Activated CD4-positive, alpha-beta memory T cell treated with anti-CD3 and anti-CD28 coated beads, Interleukin-2, amount 10 ng/mL, durations not matched to agents 7 days and 5 days (primary cell): ENCODE measurements around the gene NEDD4L. TPM values are rescaled to one million over a fixed set of nuclear protein-coding genes. Genes with fewer than 3 reads are reported as not detected.

Source experiments
- CTCF ChIA-PET: fragments of 350-600 bp; sonication (Branson Sonifier 250); formaldehyde crosslinking; loops from one replicate; lab custom pipeline; 2021; ENCODE audit warnings: antibody characterized with exemption, inconsistent platforms; lab: Charles Lee
- POLR2A ChIA-PET: fragments of 350-600 bp; sonication (Branson Sonifier 250); formaldehyde crosslinking; loops from one replicate; lab custom pipeline; 2021; ENCODE audit warnings: antibody characterized with exemption; lab: Charles Lee
- DNase-seq: peaks from one replicate; pipeline ENCODE4 v3.0.0-alpha.2; 2020
- H3K27ac Mint-ChIP-seq: one replicate; pipeline ENCODE4 v1.8.0; 2021; ENCODE audit warnings: mild to moderate bottlenecking, mixed read lengths
- H3K27me3 Mint-ChIP-seq: one replicate; pipeline ENCODE4 v1.8.0; 2021; ENCODE audit warnings: mixed read lengths
- H3K36me3 Mint-ChIP-seq: one replicate; pipeline ENCODE4 v1.8.0; 2021; ENCODE audit warnings: low read depth, mixed read lengths
- H3K4me1 Mint-ChIP-seq: one replicate; pipeline ENCODE4 v1.8.0; 2021; ENCODE audit warnings: mixed read lengths
- H3K4me3 Mint-ChIP-seq: one replicate; pipeline ENCODE4 v1.8.0; 2021; ENCODE audit warnings: mild to moderate bottlenecking, mixed read lengths
- H3K9me3 Mint-ChIP-seq: one replicate; pipeline ENCODE4 v1.8.0; 2021; ENCODE audit warnings: mixed read lengths
- total RNA-seq, 2 experiments: library from RNA; stranded (reverse); gene quantifications; one replicate each; pipeline ENCODE4 v1.2.3, GENCODE V29; 2021

The NEDD4L gene
- total RNA-seq, 2 experiments from 2014 or later: 4.6 to 5.8 TPM

DNA sequence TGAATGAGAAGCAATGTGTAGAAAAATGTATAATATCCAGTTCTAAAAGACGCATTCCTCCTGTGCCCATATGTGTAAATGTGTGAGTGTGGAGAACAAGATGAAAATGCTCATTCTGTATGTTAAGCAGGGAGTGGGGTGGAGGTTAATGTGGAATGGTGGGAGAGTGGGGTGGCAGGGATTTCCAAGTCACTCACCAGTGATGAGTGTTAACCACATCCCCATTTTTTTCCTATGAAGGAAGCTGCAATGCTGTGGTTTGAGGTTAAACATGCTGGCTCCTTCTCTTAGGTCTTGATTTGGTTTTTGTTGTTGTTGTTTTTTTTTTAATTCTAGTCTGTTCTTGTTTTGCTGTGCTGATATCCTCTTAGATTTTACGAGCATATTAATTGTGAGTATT is 169.4 kb downstream of the NEDD4L start:
- H3K4me3 Mint-ChIP-seq: no peak overlapping the region
- POLR2A ChIA-PET: no interaction called here
- DNase-seq: no peak
- H3K27ac Mint-ChIP-seq: no peak overlapping the region
- H3K27me3 Mint-ChIP-seq: peaks cover 15% of the 10 kb centered on the region
- H3K36me3 Mint-ChIP-seq: no peaks in the 10 kb centered on the region
- CTCF ChIA-PET: no interaction called here
- H3K9me3 Mint-ChIP-seq: no peaks in the 10 kb centered on the region
- H3K4me1 Mint-ChIP-seq: peaks cover 16% of the 10 kb centered on the region

- Mint-ChIP-seq H3K27me3 (peaks cover 21% of the 10 kb centered on the region), H3K9me3 (no peaks in the 10 kb centered on the region), H3K4me1 (peaks cover 13% of the 10 kb centered on the region), H3K4me3 (no peak overlapping the region), H3K27ac (no peak overlapping the region), H3K36me3 (no peaks in the 10 kb centered on the region)
- DNase-seq: no peak
- POLR2A ChIA-PET: no interaction called here
- CTCF ChIA-PET: interaction anchor here (0.6 kb wide), 1 partner anchor 404 kb away, joined by 3 read pairs; no protein-coding TSS in a partner anchor
Measured at GRCh38 chr18:58215011-58215410, 171.0 kb downstream of the NEDD4L start.

GRCh38 chr18:58216071-58216481 is 172.1 kb downstream of the NEDD4L start:
- Mint-ChIP-seq H3K36me3 (no peaks in the 10 kb centered on the region), H3K27ac (no peak overlapping the region), H3K9me3 (no peaks in the 10 kb centered on the region), H3K27me3 (peaks cover 25% of the 10 kb centered on the region), H3K4me3 (no peak overlapping the region), H3K4me1 (peaks cover 13% of the 10 kb centered on the region)
- CTCF ChIA-PET: no interaction called here
- POLR2A ChIA-PET: no interaction called here
- DNase-seq: no peak

GRCh38 chr18:58217052-58217451 is 173.0 kb downstream of the NEDD4L start:
- H3K36me3 Mint-ChIP-seq: no peaks in the 10 kb centered on the region
- H3K4me3 Mint-ChIP-seq: no peak overlapping the region
- H3K4me1 Mint-ChIP-seq: peaks cover 13% of the 10 kb centered on the region
- no peak overlapping the region for H3K27ac Mint-ChIP-seq
- POLR2A ChIA-PET: no interaction called here
- no peak for DNase-seq
- H3K9me3 Mint-ChIP-seq: no peaks in the 10 kb centered on the region
- H3K27me3 Mint-ChIP-seq: peaks cover 25% of the 10 kb centered on the region
- CTCF ChIA-PET: no interaction called here

DNA sequence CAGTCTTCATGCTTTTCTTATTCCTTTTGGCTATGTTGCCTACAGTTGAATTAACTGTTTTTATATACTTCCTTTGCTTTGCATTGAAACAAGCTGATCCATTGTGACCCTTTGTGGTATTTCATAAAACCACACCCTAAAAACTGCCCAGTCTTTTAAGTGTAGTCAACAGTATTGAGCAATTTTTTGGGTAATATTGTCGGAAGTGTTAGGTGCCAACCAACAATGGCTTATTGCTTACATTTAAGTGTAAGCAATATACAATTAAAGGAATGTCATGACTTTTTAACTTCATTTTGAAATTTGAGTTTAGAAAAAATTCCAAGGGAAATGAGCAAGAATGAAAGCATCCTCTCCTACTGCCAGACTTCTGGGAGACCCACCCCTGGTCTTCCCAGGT is 174.1 kb downstream of the NEDD4L start:
- ChIA-PET POLR2A (no interaction called here), CTCF (no interaction called here)
- Mint-ChIP-seq H3K4me1 (peaks cover 13% of the 10 kb centered on the region), H3K27ac (no peak overlapping the region), H3K36me3 (no peaks in the 10 kb centered on the region), H3K9me3 (no peaks in the 10 kb centered on the region), H3K27me3 (peaks cover 25% of the 10 kb centered on the region), H3K4me3 (no peak overlapping the region)
- DNase-seq: no peak

DNA sequence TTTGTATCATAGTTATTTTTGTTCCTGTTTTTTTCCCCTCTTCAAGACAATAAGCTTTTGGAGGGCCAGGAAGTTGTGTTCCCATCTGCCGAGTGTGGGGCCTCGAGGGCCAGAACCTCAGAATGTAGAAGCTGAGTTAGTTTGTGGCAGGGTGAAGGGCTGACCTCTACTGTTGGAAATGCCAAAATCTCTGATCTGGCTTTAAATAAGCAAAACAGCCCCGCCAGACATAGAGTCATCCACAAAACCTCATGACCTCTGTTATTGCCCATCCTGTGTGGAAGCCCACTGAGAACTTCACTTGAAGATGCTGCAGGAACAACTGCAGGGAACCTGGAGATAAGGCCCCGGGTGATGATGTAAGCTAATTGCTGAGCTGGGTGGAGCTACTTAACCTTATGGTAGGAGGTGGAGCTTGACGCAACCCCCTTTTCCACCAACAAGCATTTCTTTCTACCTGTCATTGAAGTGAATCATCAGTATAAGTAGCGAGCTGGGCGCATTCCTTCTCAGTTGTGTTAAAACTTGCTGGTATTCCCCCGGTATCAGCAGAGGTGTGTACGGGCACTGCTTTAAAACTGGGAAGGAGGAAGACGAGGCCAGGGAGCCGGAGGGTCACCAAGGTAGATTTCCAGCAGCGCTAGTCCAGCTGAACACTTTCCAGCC is 177.2 kb downstream of the NEDD4L start:
- ChIA-PET POLR2A (no interaction called here), CTCF (interaction anchor here (1.0 kb wide), 1 partner anchor 101 kb away, joined by 5 read pairs; no protein-coding TSS in a partner anchor)
- Mint-ChIP-seq H3K9me3 (no peaks in the 10 kb centered on the region), H3K36me3 (no peaks in the 10 kb centered on the region), H3K4me1 (no peaks in the 10 kb centered on the region), H3K27ac (no peak overlapping the region), H3K4me3 (no peak overlapping the region), H3K27me3 (peaks cover 23% of the 10 kb centered on the region)
- no peak for DNase-seq

DNA sequence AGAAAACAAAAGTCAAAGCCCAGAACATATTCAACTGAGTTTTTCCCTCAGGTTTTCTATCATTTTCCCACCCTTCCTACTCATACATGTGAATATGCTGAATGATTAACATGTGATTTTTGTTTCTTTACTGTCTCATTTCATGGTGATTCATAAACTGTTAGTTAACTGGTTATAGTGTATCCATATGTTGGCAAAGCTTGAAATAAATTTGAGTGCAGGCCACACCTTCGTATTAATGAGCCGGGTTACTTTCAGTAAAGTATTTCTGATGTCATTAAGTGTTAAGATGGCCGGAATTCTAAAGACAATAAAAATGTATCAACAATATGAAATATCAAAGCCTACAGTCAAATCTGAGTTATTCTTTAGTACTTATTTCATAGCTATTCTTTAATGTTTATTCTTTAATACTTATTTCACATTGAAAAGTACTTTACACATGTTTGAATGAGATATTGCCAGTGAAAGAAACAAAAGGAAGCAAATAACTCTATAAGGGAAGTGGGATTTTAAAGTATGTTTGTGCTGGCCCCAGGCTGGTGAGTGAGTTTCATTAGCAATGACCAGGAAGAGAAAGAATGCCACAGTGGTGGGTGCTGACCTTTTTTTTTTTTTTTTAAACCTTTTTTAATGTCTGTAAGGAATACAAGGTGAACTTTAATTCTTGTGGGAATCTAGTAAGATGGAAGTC is 178.6 kb downstream of the NEDD4L start:
- H3K4me1 Mint-ChIP-seq: no peaks in the 10 kb centered on the region
- no peaks in the 10 kb centered on the region for H3K9me3 Mint-ChIP-seq
- H3K27ac Mint-ChIP-seq: no peak overlapping the region
- H3K4me3 Mint-ChIP-seq: no peak overlapping the region
- POLR2A ChIA-PET: no interaction called here
- no peak for DNase-seq
- peaks cover 15% of the 10 kb centered on the region for H3K27me3 Mint-ChIP-seq
- no peaks in the 10 kb centered on the region for H3K36me3 Mint-ChIP-seq
- CTCF ChIA-PET: interaction anchor here (0.9 kb wide), 1 partner anchor 94 kb away, joined by 3 read pairs; no protein-coding TSS in a partner anchor

GRCh38 chr18:58223717-58224424 is 179.8 kb downstream of the NEDD4L start:
- H3K27ac Mint-ChIP-seq: no peak overlapping the region
- DNase-seq: no peak
- CTCF ChIA-PET: no interaction called here

DNA sequence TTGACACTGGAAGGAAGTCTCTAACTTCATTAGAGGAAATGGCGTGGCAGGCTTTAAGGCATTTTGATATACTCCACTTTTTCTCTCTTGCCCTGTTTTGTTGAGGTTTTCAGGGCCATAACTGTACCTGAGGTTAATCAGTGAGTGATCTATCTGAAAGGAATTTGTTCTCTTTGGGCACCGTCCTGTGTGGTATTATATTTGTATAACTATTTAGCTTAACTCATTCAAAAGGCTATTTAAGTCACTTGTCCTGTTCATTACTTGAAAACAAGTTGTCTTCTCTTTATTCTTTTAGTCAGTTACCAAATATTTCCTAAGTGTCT is 180.4 kb downstream of the NEDD4L start:
- DNase-seq: no peak
- no peaks in the 10 kb centered on the region for H3K4me1 Mint-ChIP-seq
- CTCF ChIA-PET: no interaction called here
- H3K36me3 Mint-ChIP-seq: no peaks in the 10 kb centered on the region
- POLR2A ChIA-PET: no interaction called here
- no peak overlapping the region for H3K4me3 Mint-ChIP-seq
- H3K9me3 Mint-ChIP-seq: no peaks in the 10 kb centered on the region
- no peak overlapping the region for H3K27ac Mint-ChIP-seq
- peaks cover 8% of the 10 kb centered on the region for H3K27me3 Mint-ChIP-seq

More at GRCh38 chr18:58223717-58224424, 179.8 kb downstream of the NEDD4L start:
- Mint-ChIP-seq H3K36me3 (no peaks in the 10 kb centered on the region), H3K9me3 (no peaks in the 10 kb centered on the region), H3K4me3 (no peak overlapping the region), H3K27me3 (peaks cover 11% of the 10 kb centered on the region), H3K4me1 (no peaks in the 10 kb centered on the region)
- POLR2A ChIA-PET: no interaction called here

- no peak for DNase-seq
- no peak overlapping the region for H3K4me3 Mint-ChIP-seq
- peaks cover 8% of the 10 kb centered on the region for H3K27me3 Mint-ChIP-seq
- no peaks in the 10 kb centered on the region for H3K36me3 Mint-ChIP-seq
- no peaks in the 10 kb centered on the region for H3K9me3 Mint-ChIP-seq
- no peak overlapping the region for H3K27ac Mint-ChIP-seq
- H3K4me1 Mint-ChIP-seq: no peaks in the 10 kb centered on the region
- POLR2A ChIA-PET: no interaction called here
- CTCF ChIA-PET: no interaction called here
Measured at GRCh38 chr18:58225101-58225500, 181.1 kb downstream of the NEDD4L start.

GRCh38 chr18:58226429-58226828 is 182.4 kb downstream of the NEDD4L start:
- POLR2A ChIA-PET: no interaction called here
- Mint-ChIP-seq H3K9me3 (no peaks in the 10 kb centered on the region), H3K36me3 (no peaks in the 10 kb centered on the region), H3K4me1 (no peaks in the 10 kb centered on the region), H3K27ac (no peak overlapping the region), H3K27me3 (peaks cover 5% of the 10 kb centered on the region), H3K4me3 (no peak overlapping the region)
- CTCF ChIA-PET: no interaction called here
- DNase-seq: no peak

GRCh38 chr18:58227361-58227930 is 183.4 kb downstream of the NEDD4L start:
- DNase-seq: no peak
- H3K27ac Mint-ChIP-seq: no peak overlapping the region
- no peak overlapping the region for H3K4me3 Mint-ChIP-seq
- peaks cover 5% of the 10 kb centered on the region for H3K27me3 Mint-ChIP-seq
- H3K36me3 Mint-ChIP-seq: no peaks in the 10 kb centered on the region
- ChIA-PET CTCF (no interaction called here), POLR2A (no interaction called here)
- H3K4me1 Mint-ChIP-seq: no peaks in the 10 kb centered on the region
- H3K9me3 Mint-ChIP-seq: no peaks in the 10 kb centered on the region

DNA sequence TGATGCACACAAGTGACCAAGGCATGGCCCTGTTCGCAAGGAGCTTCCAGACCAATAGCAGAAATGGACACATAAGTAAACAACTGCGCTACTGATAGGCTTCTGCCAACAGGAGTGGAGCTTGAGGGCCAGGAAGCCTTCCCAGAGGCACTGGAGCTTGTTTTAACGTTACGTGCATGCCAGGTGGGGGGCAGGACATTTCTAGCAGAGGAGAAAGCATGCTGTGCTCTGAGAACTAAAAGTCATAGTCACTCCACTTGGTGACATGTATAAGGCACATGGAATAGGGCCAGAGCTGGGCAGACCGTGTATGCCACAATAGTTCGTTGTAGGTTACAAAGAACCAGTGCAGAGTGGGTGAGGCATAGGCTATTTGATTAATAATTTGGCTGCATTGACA is 184.2 kb downstream of the NEDD4L start:
- Mint-ChIP-seq H3K4me1 (no peaks in the 10 kb centered on the region), H3K9me3 (no peaks in the 10 kb centered on the region), H3K27ac (no peak overlapping the region), H3K4me3 (no peak overlapping the region), H3K36me3 (no peaks in the 10 kb centered on the region), H3K27me3 (peaks cover 4% of the 10 kb centered on the region)
- DNase-seq: no peak
- ChIA-PET POLR2A (no interaction called here), CTCF (no interaction called here)
